Stimulated activated CD8-positive, alpha-beta memory T cell treated with anti-CD3 and anti-CD28 coated beads, Interleukin-12 subunit alpha, Interleukin-12 subunit beta, amount 100 ng/mL, for 24 hours (primary cell): ENCODE results near the gene GOLGA2.
A peak's percentile ranks its signal among the peaks of the same experiment; 100 is the strongest.
"Not testable (repeated sequence)": the region's sequence is repeated elsewhere in the genome, so short reads cannot be mapped to it uniquely, and the experiment has no call there.

Experiments
- DNase-seq: peaks from one replicate; pipeline ENCODE4 v3.0.0-alpha.2; 2020; ENCODE audit errors: extremely low read depth

GOLGA2 gene

GRCh38 chr9:128292009-128292408 lies 16.2 kb upstream of the GOLGA2 start:
- no peak for DNase-seq

- no peak for DNase-seq
These were observed 12.6 kb upstream of the GOLGA2 start for GRCh38 chr9:128288273-128289004.

- DNase-seq = no peak
These were observed 10.6 kb upstream of the GOLGA2 start for GRCh38 chr9:128286440-128286839.

- DNase-seq = no peak
These were observed 9.4 kb upstream of the GOLGA2 start for GRCh38 chr9:128285033-128285784.

- DNase-seq = no peak
These were observed 6.7 kb upstream of the GOLGA2 start for GRCh38 chr9:128282500-128282899.

- DNase-seq = no peak
These were observed 4.3 kb upstream of the GOLGA2 start for GRCh38 chr9:128280084-128280622.

GRCh38 chr9:128279088-128280073 lies 3.6 kb upstream of the GOLGA2 start:
- not testable (repeated sequence) for DNase-seq

- no peak for DNase-seq
These were observed 915 bp upstream of the GOLGA2 start for GRCh38 chr9:128276574-128277270.

- peak; percentile 100 for DNase-seq
These were observed 284 bp upstream of the GOLGA2 start, which contains the start of gene SWI5 for GRCh38 chr9:128276008-128276573. Gene SWI5, plus strand, starts transcription at chr9:128276276.

- no peak for DNase-seq
These were observed 1.6 kb downstream of the GOLGA2 start for GRCh38 chr9:128274245-128274644.

GRCh38 chr9:128271512-128271911 lies 4.3 kb downstream of the GOLGA2 start:
- no peak for DNase-seq

GRCh38 chr9:128271112-128271511 lies 4.7 kb downstream of the GOLGA2 start:
- DNase-seq = no peak

GRCh38 chr9:128266868-128267590 lies 8.8 kb downstream of the GOLGA2 start:
- no peak for DNase-seq

- DNase-seq = no peak
These were observed 10.4 kb downstream of the GOLGA2 start for GRCh38 chr9:128265348-128265847.

GRCh38 chr9:128262687-128263086 lies 13.1 kb downstream of the GOLGA2 start:
- DNase-seq = no peak

- DNase-seq = no peak
These were observed 15.5 kb downstream of the GOLGA2 start for GRCh38 chr9:128260340-128260739.

GRCh38 chr9:128259156-128259555 lies 16.7 kb downstream of the GOLGA2 start:
- no peak for DNase-seq

- no peak for DNase-seq
These were observed 17.5 kb downstream of the GOLGA2 start for GRCh38 chr9:128258326-128258725.

- no peak for DNase-seq
These were observed 17.9 kb downstream of the GOLGA2 start for GRCh38 chr9:128257907-128258306.
